HG02763 (cell line): ENCODE results near the gene FOXO3.

Experiments
- ATAC-seq: cut with Tn5 transposase; IDR thresholded peaks from one replicate; pipeline ENCODE4 v1.9.1; 2021; ENCODE audit warnings: mild to moderate bottlenecking, moderate library complexity; ENCODE audit not compliant: unreplicated experiment

Gene FOXO3

DNA sequence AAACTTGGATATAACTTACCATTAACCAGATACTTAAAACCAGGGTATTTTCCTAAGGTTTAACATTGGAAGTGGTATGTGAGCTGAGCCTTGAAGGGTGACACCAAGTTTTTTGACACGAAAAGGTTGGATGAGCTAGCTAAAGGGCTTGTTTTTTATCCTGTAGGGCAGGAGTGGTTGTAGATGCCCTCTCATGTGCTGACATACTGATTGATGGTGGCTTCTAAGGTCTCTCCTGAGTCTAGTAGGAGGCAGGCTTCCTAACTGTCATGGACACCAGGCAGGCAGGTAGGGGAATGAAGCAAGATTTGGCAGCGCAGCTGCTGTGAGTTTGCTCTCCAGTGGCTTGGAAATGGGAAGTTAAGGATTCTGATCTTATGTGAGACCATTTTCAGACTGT lies 66.1 kb downstream of the FOXO3 start:
- ATAC-seq = no peak

DNA sequence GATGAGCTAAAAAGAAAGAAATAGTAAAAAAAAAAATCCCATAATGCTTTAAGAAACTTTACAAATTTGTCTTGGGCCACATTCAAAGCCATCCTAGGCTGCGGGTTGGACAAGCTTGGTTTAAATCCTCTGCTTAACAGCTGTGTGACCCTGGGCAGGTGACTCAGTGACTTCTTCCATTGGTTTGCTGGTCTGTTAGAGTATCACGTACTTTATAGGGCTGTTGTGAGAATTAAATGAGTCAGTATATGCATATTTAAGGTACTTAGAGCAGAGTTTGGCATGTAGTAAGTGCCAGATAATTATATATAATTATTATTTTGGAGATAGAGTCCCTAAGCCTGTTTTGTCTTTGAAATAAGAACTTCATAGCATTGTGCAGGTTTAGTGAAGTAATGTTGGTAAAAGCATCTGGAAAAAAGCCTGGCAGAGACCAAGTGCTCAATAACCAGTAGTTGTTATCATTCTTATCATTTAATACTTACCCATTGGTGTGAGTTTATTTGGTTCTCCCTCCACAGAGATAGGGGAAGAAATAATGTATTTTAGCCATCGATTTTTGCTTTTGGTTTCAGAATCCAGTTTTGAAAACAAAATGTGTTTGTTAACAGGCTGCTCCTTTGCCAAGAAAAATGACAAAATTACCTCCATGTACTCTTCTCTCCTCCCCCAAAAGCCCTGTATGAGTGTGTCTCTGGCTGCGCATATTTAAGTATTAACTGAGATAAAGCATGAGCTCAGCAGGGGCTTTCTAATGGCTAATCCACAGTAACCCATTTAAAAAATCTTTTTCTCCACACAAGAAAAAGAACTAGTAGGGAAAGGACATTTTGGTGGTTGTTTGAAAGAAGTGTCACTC lies 67.2 kb downstream of the FOXO3 start:
- no peak for ATAC-seq

DNA sequence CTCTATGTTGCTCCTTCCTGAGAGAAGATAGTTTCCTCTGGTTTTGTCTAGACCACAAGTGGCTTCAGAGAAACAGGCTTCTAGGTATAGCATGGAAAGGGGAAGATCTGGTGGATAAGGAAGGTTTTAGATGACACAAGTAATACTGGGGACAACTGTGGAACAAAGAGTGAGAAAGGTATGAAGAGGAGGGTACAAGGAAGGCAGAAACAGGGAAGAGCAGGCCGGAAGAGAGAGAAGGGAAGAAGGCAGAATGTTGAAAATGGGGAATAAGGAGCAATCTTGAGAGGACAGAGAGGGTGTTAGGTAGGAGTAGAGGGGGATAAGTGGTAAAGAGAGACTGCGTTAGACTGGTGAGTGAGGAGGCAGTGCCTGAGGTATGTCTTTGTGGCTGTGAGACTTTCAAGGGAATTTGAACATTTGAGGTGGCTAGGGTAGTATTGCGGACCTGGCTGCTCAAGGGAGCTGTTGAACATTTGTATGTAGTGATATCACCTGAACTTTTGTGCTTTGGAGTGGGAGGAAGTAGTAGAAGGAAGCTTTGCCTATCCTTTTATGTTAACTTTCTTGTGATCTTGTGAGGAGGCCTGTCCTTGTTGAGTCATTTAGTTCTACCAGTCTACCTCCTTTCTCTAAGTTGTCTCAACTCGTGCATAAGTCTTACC lies 69.5 kb downstream of the FOXO3 start:
- ATAC-seq = no peak

DNA sequence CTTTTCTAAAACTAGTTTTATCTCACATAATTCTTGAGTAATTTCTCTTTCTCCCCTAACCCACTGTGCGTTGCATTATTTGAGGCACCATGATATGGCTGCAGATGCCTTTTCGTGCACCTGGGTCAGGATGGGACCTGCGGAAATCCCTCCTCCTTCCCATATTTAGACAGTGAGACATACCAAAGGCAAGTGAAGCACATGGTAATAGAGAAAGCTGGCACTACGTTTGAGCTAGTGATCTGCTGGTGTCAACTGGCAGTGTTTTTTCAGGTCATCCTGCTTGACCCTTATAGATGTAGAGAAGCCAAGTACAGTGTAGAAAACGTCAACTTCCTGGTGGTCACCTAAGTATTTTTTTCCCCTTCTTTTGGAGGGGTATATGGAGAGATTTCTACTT lies 71.7 kb downstream of the FOXO3 start:
- ATAC-seq = no peak

DNA sequence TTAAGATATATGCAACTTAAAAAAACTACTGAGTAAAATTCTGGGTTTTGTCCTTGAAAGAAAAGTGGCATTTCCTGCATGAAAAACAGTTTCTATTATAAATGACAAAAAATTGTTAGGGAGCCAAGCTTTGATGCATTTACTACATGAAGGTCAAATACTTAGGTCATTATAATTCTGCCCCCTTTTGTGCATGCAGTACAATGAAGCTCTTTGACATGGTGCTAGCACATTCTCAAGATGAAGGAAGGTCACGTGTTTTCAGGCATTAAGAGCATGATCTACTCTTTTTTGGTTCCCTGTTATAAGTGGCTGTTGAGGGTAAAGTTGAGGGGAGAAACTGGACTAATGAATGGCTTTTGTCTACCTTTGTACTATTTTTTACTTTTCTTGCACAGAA lies 72.7 kb downstream of the FOXO3 start:
- ATAC-seq = no peak

DNA sequence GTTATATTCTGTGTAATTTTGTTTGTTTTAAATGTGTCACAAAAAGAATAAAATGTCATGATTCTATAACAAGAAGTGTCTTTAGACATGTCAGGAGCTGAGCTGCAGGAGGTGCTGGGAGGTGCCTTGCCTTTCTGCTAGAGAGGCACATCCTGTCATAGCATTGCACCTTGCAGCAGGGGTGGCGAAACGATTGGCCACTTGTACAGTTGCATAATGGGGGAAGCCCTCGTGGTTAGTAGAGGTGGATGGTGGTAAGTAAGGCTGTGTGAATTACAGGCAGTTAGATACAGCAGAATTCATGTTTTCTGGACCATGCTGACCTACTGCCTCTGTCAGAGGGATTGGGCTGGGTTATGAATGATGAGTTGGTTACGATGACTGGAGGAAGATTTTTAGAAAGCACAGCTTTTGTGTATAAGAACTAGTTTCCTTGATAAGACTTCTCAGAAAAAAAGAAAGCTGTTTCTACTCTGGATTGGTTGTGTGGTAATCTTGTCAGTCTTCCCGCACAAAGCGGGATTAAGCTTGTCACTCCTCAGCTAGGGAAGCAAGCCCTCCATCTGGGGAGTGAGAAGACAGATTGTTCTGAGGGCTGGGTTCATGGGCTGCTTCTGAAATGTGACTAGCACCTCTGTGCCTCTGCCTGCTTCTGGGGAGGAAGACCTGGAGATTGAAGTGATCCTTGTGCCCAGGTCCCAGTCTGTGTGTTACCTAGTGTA lies 74.9 kb downstream of the FOXO3 start:
- ATAC-seq = no peak

DNA sequence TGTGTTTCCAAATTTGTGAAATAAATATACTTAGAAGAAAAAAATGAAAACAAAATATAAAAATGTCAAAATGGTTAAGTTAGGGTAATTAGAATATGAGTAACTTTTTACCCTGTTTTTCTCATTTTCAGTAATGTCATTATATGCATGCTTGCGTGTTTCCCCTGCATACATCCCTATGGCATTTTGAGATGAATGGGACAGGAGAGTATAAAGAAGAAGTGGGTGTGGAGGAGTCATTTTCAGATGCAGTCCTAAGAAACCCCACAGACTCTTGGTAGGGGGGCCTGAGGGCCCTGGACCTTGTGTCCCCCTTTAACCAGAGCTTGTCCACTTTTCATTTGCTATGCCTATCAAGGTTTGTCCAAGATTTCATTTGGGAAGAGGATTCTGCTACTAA lies 77.2 kb downstream of the FOXO3 start:
- ATAC-seq = no peak

DNA sequence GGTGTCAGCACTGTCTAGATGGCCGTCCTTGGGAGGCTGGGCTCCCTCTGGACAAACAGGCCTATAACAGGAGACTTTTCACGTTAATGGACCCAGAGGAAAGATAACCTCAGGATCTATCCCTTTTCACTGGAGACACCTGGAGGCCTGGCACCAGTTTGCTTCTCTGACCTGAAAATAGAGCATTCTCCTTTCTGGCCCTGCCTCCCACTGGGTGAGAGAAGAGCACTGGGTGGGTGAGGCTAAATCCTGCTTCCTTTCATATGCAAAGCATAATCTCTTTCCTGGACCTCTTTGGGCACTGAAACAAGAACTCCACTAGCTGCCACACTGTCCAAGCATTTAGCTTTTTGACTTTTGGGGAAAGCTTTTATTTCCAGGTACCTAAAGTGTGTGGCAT lies 78.3 kb downstream of the FOXO3 start:
- no peak for ATAC-seq

DNA sequence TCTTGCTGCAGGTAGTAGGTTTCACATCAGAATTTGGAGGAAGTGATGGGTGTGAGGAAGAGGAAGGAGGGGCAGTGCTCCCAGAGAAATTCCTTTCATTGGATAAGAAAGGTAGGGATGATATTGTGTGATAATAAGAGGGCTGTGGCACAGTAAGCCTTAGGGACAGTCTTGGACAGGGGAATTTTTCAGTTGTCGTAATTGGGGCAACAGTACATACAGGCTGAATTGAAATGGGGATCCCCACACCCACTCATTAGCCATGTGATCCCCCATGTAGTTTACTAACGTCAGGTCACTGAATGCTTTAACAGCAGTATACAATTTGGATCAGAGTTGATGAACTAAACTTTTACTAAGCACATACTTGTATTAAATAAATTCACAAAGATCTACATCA lies 79.4 kb downstream of the FOXO3 start:
- no peak for ATAC-seq

DNA sequence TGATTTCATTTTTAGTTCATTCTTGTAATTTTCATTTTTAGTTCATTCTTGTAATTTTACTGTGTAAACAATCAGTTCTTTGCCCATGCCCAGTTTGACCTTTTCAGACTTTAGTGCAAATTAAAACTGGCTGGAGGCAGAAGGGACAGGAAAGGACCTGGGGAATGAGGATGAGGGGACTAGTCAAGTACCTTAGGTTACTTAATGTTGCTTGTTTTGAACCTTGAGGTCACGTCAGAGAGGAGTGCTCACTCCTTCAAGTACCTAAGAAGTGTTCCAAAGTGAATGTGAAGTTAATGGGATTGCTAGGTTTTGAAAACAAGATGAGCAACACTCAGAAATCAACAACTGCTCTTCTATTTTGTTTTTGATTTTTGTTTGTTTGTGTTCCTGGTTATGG lies 82.5 kb downstream of the FOXO3 start:
- ATAC-seq = no peak

DNA sequence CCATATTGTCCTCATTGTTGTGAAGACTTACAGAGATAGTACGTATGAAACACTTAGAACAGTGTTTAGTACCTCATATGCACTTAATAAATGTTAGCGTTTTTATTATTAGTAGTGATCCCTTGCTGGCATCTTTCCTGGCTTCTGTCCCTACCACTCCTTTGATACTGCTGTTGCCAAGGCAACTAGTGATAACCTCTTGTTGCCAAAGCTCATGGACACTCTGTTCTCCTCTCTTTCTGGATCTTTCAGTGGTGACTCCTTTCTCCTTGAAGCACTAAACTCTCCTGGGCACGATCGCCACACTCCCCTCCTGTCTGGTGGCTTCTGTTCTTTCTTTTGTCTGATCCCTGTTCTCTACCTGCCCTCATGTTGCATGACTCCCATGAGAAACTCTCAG lies 83.5 kb downstream of the FOXO3 start:
- no peak for ATAC-seq

DNA sequence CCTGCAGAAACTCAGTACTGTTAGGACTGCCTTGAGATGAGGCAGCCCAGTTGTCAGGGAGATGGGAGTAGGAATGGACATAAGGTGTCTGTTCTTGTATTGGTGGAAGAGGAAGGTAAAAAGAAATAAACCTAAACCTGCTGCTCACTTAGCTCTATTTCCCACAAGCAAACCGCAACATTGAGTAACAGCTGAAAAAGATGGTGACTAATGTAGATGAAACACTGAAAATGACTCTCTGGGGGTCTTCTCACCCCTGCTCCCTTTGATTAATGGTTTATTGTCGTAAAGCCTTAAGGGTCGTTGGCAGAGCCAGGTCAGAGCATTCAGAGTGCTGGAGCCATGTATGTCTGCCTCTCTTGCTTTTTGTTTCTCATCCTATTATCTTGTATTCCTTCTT lies 87.5 kb downstream of the FOXO3 start:
- no peak for ATAC-seq

DNA sequence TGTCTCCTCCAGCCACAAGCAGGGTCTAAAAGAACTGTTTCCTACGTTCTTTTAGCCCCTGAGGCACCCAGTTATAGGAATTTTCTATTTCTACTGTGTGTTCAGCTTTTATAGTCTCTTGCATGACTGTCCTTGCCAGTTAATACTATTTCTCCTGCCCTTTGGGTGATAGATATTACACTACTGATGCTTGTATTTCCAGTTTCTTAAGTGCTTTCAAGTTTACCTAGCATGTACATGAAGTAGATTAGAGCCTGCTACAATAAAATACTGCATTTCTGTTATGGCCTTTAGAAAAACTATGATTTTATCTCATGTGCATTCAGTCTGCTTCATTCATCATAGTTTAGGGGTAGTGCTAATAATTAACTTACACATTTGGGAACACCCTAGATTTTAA lies 89.6 kb downstream of the FOXO3 start:
- no peak for ATAC-seq

DNA sequence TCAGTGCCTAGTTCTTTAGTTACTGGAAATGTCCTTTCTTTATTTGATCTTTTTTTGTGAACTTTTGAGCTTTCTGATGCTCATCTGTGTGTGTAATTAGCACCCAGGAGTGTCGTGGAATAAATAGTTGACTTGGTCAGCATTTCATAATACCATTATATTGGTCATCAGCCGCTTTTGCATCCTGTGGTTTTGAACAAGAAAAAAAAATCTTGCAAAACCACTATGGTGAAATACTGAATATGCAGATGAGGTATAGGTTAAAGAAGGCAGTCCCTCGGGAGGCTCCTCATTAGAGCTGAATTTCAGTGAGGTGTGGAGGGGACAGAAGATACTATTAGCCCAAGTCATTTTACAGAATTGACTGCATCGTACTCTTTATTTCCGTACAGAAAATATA lies 90.1 kb downstream of the FOXO3 start:
- ATAC-seq = no peak

DNA sequence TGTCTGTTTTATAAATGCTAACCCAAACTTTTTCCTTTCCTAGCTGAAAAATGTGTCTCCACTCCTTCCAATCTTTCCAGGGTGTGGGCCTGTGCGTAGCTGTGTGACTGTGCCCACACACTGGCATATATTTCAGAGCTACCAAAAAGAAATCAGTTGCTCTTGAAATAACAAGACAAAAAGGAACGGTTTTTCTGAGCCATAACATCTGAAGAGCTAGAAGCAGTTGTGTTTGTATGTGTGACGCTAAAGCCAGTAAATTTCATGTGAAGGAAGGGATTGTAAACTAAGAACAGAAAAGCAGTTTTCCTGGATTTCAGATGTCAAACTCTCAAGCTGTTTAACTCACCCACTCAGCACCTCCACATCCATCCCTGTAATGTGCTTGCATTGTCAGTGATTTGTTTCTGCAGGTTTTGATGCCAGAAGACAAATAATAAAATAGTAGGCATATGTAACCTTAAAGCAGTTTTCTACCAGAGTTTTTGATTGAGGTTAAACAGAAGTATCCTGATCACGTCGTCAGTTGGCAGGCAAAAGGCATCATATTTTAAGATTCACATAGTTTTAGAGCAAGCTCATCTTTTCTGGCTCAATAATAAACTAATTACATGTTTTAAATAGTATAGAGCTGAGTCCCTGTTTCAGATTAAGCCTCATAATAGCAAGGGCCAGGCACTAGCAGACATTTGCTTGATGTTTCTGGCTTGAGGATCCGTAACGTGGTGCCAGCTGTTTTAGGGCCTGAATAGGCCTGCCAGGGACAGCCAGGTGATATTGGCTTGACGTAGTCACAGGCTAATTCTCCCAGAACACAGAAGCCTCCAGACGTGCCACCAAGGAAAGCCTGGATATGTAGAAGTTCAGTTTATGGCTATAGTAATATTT lies 90.9 kb downstream of the FOXO3 start:
- no peak for ATAC-seq

DNA sequence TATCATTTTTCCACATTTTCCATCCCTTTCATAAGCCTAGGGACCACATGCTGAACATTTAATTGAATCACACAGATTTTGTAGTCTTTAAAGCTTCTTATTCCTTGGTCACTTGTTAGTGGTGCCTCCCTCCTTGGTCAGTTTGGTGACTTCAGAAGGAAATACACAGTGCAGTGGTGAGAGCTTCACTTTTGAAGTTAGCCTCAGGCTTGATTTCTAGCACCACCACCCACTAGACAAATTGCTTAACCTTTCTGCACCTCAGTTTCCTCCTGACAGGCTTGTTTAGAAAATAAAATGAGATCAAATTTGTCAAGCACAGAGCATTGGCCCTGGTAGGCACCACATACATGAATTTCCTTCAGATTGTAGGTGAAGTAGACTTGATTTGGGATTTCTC lies 91.7 kb downstream of the FOXO3 start:
- no peak for ATAC-seq

DNA sequence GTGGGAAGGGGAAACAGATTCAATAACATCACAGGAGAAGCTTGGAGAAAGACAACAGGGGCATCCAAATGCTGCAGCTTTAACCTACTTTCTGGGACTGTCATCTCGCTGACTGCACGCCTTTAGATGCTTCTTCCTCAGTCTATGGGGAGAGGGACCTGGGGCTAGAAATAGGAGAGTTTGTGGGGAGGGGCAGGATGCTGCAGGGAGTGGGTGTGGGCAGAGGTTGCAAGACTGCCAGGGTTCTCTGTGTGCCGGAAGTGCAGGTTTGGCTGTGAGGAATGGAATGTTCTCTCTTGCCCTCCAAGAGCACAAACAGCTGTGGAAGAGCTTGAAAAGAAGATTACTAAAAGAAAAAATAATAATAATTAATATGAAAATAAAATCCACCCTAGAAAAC lies 93.2 kb downstream of the FOXO3 start:
- ATAC-seq = no peak

DNA sequence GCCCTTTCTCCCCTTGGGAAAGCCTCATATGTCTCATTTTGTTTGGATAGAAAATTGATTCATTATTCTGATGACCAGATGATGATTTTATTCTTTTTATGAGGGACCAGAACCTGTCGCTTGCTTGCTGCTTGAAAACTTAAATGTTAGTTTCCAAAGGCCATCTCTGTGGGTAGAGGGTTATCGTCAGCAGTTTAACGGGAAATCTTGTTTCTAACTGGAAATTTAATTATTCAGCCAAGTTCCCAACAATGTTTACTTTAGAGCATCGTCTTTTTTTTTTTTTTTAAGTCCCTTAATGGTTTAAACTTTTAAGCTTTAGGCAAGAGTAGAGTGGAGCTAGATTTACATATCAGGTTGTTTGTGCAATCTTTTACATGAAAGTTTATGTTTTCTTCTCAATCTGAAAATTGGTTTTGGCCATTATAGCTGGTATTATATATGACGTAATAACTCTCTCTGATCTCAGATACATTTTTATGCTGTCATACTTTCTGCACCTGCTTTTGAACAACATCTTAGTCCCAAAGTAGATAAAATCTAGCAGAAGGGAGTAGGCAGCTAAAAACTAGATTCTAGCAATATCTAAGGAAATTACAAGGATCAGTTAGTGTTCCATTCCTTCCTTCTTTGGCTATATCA lies 93.9 kb downstream of the FOXO3 start:
- no peak for ATAC-seq

DNA sequence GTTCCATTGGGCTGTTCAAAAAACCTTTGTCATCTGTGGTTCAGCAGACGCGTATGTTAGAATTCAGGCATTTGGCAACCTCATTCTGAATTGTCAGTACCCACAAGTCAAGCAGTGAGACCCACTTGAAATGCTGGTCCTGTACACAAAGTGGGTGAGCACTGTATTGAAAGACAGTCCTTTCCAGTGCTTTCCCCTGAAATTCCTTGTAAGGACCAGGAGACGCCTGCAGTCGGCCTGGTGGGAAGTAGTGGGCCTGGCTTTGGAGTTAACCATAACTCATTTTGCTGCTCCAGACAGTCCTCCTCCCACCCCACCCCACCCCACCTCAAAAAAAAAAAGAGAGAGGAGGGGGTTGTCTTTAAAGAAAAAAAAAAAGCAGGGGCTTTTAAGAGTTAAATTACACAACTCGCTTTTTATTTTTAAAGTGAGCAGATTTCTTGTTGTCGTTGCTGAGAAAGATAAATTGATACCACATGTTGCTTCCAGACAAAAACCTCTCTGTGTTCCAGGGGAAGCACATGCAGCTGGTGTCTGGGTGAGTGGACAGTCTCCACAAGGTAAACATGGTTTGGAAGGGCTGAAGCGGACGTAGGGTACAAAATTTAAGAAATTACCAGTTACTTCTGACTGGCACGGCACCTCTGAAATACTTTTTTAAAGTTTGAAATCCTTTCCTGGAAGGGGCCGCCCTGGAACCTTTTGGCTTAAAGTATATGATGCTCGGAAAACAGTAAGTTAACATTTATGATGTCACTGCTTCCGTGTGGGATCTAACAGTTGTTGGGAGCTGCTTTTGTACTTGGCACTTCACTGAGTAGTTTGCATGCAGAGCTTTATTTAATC lies 95.3 kb downstream of the FOXO3 start:
- no peak for ATAC-seq

DNA sequence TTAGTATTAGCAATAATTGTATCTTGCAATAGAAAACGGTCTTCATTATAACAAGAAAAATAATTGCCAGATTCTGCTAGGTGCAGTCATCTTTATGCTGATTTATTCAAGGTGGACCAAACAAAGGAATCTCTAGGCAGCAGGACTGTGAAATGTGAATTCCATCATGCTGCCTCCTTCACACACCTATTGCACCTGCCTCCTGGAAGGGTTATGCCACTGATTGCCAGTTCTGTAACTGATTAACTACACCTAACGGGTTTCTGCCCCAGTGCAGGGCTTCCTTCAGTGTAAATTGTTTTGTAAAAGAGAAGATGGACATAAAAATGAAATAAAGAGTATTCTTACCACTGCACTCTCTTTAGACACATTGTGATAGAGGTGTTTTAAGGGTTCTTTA lies 96.1 kb downstream of the FOXO3 start:
- ATAC-seq = no peak
